Umbilical cord (tissue), 2 donors: ENCODE measurements around the gene PLCB2. TPM values are rescaled to one million over a fixed set of nuclear protein-coding genes. Genes with fewer than 3 reads are reported as not detected.
A peak's percentile ranks its signal among the peaks of the same experiment; 100 is the strongest.

ENCODE experiments used
- DNase-seq: peaks from one replicate; pipeline ENCODE4 v3.0.0-alpha.2; 2015; ENCODE audit warnings: low spot score
- total RNA-seq: library from RNA; depleted of rRNA; stranded (reverse); fragments of >200 nt; gene quantifications from one replicate; pipeline ENCODE4 v1.2.3, GENCODE V29; 2014; ENCODE audit warnings: low replicate concordance; ENCODE audit not compliant: insufficient read depth

The PLCB2 gene
- total RNA-seq, 1 donor from 2014 or later, result 6.3 TPM

DNA sequence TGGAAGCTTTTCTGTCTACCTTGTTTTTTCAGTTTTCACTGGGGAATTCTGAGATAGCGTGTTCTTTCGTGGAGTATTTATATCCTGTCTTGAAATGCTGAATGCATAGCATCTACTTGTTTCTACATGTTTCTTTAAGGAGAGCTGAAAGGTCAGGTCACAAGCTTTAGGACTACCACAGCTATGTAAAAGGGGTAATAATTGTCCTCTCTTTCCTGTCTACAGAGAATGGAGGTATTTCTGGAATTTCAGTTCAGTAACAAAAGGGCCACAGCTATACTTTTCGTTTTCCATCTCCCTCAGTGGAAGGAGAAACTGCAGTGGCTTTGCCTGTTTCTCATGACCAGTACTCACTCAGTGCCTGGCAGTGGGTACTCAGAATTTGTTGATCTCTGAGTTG lies 20.4 kb upstream of the PLCB2 start:
- no peak for DNase-seq

GRCh38 chr15:40327457-40327856 lies 19.7 kb upstream of the PLCB2 start:
- DNase-seq, result no peak

DNA sequence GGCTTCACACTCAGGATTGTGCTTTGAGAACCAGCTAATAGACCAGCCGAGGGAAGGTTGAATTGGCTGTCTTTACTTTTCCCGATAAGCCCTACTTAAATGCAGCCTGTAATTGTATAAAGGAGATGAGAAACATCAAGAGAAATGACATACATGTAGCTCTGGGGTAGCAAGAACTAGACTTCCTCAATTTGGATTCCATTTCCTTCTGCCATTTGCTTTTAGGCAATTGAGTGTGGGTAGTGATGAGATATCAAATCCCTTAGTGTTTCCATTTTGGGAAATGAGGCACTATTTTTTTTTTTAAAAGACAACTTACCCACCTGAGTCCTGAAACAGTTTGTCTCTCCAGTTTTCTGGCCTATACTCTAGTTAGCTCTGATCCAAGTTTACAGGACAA lies 18.0 kb upstream of the PLCB2 start:
- DNase-seq, result no peak

- no peak for DNase-seq
Observed at GRCh38 chr15:40325188-40325587, 17.5 kb upstream of the PLCB2 start.

GRCh38 chr15:40323953-40324937 lies 16.5 kb upstream of the PLCB2 start:
- no peak for DNase-seq

GRCh38 chr15:40323239-40323952 lies 15.7 kb upstream of the PLCB2 start, which contains the start of gene INAFM2:
INAFM2 (plus strand) TSS chr15:40323692; CDS start chr15:40324056, 364 bp downstream.
- peak; percentile 96 for DNase-seq

DNA sequence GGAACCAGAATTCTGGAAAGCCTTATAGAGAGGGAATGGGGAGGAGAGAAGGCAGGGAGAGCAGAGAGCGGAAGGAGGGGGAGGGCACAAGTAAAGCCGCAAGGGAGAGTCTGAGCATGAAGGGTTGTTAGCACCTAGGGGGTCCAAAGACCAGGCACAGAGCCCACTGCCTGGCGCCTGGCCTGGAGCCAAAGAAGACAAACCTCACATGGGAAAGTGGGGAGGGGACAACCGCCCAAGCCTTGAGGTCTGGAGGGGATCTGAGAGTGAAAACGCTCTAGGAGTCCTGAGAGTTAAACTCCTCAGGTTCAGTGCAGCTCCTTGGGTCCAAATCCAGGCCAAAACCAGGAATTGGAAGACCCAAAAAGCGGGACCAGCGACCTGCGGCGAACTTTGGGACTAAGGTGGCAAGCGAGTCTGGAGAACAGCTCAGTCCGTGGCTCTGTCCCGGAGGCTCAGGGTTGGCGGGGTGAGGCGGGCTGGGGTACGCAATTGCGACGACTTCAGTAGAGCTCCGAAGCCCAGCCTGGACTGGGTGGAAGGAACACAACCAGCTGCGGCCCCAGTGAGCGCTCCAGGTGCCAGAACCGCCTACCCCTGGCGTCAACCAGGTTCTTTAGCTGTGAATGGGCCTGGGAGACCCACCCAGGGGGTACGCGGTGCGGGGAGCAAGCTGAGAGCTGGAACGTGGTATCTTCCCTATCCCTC lies 14.9 kb upstream of the PLCB2 start:
- DNase-seq, result no peak

GRCh38 chr15:40320931-40321371 lies 13.2 kb upstream of the PLCB2 start:
- peak; percentile 72 for DNase-seq

GRCh38 chr15:40320409-40320808 lies 12.7 kb upstream of the PLCB2 start:
- no peak for DNase-seq

DNA sequence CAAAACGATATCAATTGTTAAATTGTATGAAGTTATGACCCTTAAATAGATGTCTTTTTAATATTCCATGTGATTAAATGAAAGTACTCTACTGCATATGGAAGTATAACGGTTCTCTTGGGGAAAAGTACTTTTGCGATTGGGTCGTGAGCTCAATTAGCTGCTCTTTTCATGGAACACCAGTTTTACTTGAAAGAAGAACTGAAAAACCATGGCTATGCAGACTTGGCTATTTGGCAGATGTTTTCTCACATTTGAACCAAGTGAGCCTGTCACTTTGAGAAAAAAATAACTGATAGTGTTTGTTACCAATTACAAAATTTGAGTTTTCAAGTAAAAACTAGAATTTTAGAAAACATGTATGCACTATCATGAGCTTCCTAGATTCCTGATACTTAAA lies 9.8 kb upstream of the PLCB2 start:
- DNase-seq, result no peak

DNA sequence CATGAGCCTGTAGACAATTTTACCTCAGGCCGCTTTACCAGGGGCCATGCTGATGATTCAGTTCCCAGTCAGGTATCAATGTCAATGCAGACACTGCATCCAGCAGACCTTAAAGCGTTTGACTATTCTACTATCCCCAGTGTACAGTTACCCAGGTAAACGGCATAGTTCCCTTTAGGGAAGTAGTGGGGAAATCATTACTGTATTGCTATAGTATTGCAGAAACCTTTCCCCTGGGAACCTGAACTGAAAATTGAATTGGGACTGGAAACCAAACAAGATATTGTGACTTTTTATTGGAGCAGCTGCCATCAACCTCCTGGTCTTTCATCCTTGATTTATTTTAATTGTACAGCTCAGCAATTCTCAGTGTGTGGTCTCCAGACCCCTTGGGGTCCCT lies 9.2 kb upstream of the PLCB2 start:
- no peak for DNase-seq

DNA sequence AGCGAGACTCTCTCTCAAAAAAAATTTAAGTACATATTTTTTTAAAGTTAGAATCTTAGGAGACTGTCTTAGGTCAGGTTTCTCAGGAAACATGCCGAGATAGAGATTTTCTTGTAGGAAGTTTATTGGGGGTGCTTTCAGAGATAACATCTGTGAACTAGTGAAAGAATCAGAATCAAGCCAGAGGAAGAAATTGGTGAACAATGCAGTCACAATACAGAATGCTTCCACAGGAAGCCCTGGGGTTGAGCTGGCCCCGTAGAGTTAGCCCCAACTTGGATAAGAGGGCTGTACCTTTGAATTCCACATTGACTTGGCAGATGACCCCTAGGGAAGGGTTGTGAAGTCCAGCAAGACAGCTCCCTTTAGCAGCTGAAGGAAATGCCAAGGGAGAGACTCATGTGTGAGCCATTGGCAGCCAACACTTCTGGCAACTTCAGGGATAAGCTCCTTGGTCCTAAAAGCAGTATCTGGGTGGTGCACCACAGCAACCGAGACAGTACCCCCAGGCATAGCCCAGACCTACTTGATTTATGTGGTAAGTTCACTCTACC lies 7.1 kb upstream of the PLCB2 start:
- no peak for DNase-seq

- DNase-seq, result no peak
Observed at GRCh38 chr15:40313531-40314398, 6.0 kb upstream of the PLCB2 start.

DNA sequence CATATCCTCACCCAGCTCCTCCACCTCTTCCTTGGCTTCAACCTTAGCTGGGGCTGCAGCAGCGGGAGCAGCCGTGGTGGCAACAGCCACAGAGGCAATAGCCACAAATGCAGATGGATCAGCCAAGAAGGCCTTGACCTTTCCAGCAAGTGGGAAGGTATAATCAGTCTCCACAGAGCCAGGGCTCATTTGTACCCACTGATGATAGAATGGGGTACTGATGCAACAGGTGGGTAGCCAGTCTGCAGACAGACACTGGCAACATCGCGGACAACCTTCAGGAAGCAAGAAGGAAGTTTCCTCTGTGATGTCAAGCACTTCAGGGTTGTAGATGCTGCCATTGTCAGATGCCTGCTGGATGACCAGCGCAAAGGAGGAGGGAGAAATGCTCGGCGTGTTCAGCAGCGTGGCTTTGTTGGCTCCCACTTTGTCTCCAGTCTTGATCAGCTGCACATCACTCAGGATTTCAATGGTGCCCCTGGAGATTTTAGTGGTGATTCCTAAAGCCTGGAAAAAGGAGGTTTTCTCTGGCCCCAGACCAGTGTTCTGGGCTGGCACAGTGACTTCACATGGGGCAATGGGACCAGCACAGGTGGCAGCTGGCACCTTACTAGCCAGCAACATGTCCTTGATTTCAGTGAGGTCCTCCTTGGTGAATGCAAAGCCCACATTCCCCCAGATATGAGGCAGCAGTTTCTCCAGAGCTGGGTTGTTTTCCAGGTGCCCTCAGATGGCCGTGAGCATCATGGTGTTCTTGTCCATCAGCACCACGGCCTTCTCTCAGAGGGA lies 4.8 kb upstream of the PLCB2 start:
- DNase-seq, result no peak

DNA sequence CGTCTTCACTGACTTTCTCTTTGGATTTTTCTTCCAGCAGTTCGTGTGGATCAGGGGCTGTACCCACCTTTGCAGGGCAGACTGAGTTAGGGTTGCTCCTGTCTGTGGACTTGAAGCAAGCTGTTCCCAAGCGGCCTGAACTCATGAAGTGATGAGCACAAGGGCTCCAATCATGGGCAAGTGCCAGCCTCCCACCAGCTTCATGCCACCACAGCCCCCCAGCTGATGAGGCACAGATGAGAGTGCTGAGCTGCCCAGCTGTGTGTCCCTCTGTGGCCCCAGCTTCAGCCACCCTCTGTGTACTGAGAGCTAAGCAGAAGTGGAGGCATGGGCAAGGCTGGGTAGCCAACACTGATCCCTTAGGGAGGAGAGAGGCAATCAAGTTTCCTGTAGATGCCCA lies 3.3 kb upstream of the PLCB2 start:
- no peak for DNase-seq

- no peak for DNase-seq
Observed at GRCh38 chr15:40310001-40310959, 2.5 kb upstream of the PLCB2 start.

- no peak for DNase-seq
Observed at GRCh38 chr15:40309344-40309862, 1.7 kb upstream of the PLCB2 start.

- no peak for DNase-seq
Observed at GRCh38 chr15:40306908-40307307, 827 bp downstream of the PLCB2 start.
